Right lung (tissue), 5 donors: ENCODE measurements around the gene TBC1D1. TPM values are rescaled to one million over a fixed set of nuclear protein-coding genes. Genes with fewer than 3 reads are reported as not detected.
A peak's percentile ranks its signal among the peaks of the same experiment; 100 is the strongest.

Source experiments
- DNase-seq, 2 donors: peaks; one replicate each; pipeline ENCODE4 v3.0.0-alpha.2; 2013
- polyA plus RNA-seq, 5 donors: library from polyadenylated mRNA; unstranded; fragments of 120-200 nt; gene quantifications; one replicate each; pipeline versions ENCODE4 v1.2.1 to v1.2.3, GENCODE V29; 2013; ENCODE audit warnings: inconsistent platforms in 1 of 5, low replicate concordance in 1 of 5; ENCODE audit not compliant: insufficient read length in 5 of 5, insufficient read depth in 1 of 5

TBC1D1 gene
- polyA plus RNA-seq, 5 donors = 61.0 to 70.7 (median 67.7) TPM

DNA sequence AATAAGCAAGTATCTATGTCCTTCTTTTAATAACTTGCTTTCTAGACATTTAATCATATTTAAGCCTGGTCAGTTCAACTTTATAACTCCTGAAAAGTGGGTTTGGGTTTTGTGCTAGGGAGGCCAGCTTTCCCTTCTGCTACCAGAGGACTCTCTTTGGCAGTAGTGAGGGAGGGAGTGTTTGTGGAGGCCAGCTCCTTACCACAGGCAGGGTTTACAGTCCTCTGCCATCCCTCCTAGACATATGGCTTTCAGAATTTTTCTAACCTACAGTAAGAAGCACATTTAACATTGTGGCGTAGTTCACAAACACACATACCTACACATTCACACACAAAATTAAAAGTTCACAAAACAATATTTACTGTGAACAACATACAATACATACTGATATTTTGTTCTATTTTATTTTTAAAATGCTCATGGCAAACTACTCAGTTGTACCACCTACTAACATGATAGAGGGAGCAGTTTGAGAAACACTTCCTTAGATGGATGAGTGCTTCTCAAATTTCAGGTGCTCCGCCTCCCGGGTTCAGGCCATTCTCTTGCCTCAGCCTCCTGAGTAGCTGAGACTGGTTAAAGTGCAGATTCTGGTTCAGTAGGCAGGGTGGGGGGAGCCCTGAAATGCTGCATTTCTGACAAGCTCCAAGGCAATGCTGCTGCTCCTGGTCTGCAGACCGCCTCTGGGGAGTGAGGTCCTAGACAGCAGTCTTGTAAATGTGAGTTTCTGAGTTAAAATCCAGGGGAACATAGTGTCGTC is 156.0 kb downstream of the TBC1D1 start:
- no peak for DNase-seq

DNA sequence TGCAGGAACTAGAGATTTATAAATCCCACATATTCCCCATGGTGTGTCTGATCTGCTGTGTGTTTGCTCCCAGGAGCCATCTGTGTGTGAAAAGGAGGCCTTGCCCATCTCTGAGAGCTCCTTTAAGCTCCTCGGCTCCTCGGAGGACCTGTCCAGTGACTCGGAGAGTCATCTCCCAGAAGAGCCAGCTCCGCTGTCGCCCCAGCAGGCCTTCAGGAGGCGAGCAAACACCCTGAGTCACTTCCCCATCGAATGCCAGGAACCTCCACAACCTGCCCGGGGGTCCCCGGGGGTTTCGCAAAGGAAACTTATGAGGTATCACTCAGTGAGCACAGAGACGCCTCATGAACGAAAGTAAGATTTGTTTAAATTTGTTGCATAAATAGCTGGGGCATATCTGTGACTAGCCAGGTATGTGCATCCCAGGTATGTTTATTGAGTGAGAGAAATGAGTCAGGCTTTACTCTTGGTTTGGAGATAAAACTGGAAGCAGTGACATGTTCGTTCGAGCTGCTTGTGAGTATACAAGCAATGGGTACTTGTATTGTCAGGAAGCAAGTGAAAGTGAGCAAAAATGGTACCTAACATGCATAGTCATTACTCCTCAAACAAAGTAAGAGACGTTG is 158.8 kb downstream of the TBC1D1 start:
- no peak for DNase-seq

DNA sequence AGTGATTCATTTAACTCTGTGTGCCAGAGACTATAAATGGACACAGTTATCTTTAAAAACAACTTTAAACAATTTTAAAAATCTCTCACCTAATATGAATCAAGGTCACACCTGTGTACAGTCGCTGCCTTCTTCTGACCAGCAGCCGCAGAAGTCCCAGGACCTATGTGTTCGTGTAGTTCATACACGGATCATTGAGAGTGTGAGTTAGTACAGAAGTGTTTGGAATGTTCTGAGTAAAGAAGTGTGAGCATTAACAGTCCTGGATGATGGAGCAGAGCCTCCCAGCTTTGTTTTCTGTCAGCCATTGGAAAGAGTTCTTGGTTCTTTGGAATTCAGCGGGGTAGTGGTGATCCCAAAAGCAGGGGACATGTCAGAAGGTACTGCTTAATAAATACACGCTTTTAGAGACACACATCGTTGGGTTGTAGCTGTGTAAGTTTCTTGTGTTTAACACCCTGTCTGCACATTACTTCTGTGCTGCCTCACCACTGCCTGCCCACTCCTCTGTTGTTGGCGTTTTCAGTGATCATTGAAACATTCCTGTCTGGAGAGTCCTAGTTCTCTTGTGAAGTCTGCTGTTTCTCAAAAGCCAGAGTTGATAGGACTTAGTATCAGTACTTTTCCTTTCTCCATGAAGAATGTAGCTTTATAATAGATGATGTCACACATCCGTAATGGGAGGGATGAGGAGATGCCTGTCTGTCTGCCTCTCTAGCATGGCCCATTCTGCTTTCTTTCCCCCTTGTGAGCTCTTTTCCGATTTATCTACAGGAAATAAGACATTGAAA is 159.9 kb downstream of the TBC1D1 start:
- no peak for DNase-seq

DNA sequence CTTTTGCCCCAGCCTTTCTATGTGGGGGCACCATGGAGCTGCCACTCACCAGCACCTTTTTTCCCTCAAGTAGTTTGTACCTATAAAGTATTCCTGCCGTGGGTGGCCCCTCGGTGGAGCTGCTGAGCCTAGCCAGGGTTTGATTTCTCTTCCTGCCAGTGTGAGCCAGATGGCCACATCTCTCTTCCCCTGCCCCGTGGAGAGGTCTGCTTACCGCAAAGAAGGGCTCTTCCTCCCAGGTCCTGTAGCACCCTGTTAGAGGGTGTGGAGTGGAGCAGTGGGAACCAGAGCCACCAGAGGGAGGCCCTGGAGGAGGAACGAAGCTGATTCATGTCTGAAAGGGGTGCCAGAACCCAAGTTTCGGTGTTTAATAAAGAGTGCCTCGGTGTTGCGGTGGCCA is 164.7 kb downstream of the TBC1D1 start:
- DNase-seq = no peak

DNA sequence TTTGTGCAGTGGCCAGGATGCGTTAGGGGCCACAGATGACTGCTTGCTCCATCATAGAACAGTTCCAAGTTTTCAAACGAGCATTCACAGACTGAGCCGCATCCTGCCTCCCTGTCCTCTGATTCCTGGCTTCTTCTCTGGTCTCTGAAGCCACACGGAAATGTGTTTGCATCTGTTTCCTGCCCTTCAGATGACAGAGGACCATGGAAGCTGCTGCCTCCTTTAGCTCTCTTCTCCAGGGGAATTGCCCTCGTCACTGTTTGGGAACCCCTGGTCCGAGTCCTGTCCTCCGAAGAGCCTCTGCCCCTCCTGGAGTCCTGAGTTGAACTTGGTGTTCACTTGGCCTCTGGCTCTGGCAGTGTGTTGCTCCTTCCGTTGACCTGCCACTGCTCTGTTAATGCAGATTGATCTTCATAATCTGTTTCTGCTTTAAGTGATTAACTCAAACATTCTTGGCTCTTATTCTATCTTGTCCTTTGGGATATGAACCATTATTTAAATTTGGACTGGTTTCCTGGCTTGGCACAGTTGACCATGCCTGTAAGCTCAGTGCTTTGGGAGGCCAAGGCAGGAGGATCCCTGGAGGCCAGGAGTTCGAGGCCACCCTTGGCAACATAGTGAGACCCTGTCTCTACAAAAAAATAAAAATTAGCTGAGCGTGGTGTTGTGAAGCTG is 165.3 kb downstream of the TBC1D1 start:
- peak in 1 of 2 donors; percentile 22 for DNase-seq

DNA sequence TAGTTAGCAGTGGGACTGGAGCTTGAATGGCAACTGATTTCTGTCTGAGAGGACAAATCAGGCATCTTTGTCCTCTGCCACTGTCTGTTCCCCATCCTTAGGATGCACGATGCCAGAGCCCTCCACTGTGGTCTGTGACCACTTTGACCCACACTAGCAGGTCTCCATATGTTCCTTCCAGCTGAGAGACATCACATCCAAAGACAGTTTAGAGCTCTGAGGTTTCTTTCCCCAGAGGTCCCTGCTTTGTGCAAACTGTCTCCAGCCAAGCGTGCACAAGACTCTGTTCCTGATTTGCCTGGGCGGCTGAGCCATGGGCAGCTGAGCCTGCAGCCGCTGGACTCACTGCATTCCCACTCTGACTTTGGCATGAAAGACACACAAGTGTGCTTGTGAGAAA is 167.3 kb downstream of the TBC1D1 start:
- DNase-seq = no peak

DNA sequence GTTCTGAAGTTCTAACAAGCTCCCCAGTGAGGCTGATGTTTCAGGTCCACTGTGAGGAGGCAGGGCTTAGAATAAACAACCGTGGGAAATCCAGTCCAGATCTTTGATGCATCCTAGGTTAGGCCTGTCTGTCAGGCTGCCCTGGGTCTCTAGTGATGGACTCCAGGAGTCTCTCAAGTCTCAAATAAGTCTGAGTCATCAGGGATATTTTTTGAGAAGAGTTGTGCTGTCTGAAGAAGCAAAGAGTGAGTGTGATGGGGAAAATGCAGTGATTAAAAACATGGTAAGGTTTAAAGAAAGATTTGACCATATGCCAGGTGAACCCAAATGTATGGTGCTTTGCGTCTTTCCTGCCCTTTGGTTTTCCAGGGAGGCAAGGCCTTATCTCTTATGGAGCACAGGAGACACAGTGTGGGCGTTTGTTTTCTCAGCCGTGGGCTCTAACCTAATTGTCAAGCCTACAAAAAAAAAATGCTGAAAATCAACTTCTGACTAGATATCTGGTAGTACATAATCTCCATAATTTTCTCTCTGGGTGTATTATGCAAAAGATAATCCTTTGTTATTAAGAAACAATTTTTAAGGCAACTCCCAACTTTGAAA is 170.0 kb downstream of the TBC1D1 start:
- DNase-seq = no peak

DNA sequence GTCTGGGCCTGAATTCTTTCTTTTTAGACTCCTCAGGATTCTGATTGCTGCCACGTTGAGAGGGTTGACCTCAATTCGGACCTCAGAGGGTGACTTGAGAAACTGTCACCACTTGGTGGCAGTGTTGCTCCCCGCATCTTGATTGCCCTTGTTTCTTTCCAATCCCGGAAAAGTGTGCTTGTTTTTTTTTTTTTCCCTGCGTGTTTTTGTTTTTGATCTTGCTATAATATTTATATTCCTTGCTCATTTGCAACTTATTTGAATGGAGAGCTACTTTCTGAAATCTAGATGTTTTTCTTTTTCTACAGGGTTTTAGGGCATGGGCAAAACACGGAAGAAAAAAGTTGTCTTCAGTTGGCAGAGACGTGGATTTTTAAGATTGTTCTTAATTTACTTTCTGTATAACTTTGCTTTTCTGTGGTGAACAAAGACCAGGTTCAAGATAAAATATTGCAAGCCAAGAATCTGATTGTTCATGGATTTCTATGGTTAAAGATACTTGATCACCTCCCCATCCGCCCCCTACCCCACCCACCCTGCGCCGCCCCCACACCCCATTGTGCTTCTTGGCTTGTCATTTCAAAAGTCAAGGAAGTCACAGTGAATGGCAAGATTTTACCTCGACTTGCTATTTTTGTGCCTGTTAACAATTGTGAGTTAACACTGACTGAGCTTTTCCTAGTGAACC is 171.3 kb downstream of the TBC1D1 start:
- peak; percentile 67 to 83 for DNase-seq

DNA sequence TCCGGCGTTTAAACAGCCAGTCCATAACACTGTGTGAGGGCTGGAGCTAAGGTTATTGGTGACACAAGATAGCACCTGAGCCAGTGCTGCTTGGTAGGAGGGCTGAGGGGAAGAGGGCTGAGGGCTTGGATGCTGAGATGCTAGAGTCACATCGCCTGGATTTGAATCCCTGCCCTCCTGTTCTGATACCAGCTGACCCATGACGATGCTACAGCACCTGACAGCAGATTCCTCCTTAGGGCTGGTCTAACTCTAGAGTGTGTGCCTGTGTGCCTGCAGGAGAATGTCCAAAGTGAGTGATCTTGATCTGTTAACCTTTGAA is 171.9 kb downstream of the TBC1D1 start:
- no peak for DNase-seq

DNA sequence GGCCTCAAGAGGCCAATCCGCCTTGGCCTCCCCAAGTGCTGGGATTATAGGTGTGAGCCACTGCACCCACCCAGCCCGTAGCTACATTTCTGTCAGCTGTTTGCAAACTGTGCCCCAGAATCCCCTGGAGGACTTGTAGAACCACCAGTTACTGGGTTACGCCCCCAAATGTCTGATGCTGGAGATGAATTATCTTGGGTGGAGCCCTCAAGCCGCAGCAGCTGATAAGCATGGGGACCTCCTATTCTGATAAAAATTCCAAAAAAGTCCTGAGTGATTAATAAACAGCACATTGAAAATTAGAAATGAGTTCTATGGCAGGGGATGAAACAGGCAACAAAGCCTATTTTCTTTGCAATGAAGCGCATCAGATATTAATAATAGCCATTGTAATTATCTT is 174.3 kb downstream of the TBC1D1 start:
- no peak for DNase-seq

DNA sequence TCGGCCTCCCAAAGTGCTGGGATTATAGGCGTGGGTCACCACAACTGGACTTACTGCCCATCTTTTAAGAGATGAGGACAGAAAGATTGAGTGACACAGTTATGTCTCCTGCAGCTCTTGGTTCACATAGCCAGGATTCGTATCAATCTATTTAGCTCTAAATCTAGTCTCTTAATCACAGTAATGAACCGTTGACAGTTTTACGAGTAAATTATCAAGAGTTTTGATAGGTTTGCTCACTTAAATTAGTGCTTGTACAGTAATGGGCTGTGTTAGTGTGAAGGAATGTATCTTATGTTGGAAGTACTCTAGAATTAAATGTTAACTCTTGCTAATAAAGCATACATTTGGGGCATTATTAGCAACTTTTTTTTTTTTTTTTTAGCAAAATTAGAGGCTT is 175.0 kb downstream of the TBC1D1 start:
- DNase-seq = no peak

DNA sequence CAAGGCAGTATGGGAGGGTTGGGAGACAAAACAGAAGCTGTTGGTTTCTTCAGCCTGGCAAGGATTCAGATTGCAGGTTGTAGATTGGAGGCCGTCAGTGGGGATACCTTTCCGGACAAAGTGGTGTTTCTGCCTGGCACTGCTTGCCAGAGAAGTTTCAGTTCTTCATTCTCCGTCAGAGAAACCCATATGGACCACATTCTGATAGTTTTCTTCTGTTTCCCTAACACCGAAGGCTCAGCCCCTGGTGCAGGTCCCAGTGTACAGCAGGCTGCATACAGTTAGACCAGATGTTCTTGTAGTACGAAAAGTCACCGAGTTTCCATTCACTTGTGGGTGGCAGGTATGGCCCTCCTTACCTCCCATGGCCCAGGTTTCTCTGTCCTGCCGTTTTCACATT is 176.6 kb downstream of the TBC1D1 start:
- no peak for DNase-seq

DNA sequence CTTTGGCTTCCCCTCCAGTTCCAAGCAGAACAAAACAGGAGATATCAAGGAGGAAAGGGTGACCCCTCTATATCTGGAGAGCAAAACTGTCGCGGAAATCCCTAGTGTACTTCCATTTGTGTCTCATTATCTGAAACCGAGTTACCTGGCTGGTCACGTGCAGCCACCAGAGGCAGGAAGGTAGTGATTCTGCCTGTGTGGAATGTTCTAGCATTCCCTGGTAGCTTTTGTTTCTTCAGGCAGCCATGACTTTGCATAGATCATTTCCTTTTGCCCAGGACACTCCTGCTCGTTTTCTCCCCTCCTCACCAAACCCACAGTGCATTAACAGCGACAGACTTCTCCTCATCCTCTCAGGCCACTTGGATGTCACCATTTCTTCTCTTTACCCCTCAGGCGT is 177.2 kb downstream of the TBC1D1 start:
- DNase-seq = no peak

DNA sequence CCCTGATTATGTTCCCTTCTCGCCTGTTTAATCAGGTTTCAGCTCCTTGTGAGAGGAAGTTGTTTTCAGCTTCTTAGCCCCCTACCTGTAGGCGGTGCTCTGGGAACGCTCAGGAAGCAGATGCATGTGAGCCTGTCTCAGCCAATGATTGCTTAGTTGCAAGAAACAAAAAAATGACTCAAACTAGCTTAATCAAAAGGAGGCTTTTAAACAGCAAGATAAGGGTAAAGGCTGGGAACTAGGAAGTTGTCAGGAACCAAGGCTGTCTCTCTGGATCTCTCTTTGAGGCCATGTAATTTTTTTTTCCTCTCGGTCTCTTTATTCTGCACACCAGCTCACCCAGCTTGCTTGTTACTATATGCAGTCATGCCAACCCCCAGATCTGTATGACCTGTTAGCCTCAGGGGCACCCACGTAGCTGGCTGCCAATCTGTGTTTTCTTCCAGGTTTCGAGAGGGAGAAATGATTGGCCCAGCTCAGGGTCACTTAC is 178.4 kb downstream of the TBC1D1 start:
- DNase-seq = peak in 1 of 2 donors; percentile 58

DNA sequence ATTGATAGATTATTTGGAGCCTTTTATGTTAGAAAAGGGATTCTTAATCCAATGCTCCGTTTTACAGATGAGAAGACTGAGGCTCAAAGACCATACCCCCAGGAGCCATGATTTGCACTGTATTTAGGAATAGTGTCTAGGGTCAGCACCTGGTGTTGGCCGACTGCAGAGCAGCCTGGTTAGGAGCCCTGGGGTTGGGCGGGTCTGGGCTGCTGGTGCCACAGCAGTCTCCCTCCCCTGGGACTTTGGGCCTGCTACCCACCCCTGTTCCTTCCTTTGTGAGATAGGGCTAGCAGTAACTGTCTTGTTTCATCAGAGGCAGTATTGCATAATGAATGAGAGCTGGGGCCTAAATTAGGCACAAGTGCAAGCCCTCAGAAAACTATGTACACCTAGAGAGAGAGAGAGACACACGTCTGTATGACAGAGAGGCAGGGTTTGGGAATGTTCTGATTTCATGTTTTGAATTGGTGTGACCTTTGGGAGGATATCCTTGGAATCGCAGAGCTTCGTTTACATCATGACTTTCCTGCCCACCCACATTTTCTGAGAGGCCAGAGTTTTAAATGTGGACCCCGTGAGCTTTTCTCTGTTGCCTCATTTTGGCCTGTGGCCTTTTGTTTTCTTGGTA is 181.0 kb downstream of the TBC1D1 start:
- DNase-seq = no peak

DNA sequence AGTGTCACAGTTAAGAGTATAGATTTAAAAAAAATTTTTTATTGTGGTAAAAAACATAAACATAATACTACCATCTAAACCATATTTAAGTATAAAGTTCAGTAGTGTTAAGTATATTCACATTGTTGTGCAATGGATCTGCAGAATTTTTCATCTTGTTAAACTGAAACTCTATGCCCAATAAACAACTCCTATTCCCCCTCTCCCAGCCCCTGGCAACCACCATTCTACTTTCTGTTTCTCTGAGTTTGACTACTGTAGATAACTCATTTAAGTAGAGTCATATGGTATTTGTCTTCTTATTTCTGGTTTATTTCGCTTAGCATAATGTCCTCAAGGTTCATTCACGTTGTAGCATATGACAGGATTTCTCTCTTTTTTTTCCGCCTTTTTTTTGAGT is 181.7 kb downstream of the TBC1D1 start:
- DNase-seq = no peak

DNA sequence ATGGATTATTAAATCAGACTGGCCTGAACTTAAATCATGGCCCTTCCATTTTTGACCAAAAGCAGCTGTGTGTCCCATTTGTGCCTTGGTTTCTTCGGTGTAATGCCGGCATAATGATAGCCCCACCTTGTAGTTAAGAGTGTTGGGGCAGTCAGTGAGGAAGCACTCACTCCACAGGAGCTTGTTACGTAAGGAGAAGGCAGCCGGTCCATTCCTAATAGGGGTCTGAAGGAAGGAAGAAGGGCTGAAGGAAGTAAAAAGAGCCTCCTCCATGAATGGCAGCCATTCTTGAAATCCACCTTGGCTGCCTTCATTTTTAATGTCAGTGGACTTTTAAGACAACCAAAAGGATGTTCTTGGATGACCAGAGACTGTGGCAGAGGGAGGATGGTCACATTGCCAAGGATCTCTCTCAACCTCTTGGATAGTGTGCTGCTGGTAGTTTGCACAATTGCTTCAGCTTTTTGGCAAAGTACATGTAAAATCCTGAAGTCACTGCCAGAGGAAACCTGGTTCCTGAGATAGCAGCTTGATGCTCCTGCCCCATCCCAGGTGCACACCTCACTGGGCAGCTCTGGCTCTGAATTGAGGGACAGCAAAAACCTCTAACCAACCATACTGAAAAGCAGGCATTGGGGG is 182.8 kb downstream of the TBC1D1 start:
- no peak for DNase-seq

DNA sequence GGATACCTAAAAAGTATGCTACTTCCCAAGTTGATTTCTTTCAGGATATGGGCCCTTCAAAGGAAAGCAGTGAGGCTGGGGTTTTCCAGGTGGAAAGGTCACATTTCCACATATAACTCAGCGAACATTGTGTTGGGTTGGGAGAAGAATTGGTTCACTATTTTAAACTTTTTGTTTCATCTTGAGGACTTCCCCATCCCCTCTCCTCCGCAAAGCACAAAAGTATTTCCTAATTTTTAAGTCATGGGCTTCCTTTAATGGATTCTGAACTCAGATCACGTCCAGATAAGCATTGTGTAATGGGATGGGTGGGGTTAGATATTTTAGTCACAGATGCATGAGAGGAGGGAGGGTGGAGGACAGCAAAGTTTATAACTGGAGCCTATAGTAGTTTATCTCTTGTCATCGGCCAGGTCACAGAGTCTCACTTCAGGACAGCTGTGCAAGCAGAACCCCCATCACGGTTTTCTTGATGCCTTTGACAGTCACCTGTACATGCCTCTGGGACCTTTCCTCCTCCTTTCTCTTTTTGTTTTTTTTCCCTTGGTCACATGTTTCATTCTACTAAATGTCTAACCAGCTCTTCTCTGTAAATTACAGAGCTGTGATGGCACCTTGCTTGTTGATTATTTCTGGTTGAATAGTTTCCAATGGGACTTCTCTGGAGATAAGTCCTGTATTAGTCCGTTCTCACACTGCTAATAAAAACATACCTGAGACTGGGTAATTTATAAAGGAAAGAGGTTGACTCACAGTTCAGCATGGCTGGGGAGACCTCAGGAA is 184.7 kb downstream of the TBC1D1 start:
- no peak for DNase-seq

DNA sequence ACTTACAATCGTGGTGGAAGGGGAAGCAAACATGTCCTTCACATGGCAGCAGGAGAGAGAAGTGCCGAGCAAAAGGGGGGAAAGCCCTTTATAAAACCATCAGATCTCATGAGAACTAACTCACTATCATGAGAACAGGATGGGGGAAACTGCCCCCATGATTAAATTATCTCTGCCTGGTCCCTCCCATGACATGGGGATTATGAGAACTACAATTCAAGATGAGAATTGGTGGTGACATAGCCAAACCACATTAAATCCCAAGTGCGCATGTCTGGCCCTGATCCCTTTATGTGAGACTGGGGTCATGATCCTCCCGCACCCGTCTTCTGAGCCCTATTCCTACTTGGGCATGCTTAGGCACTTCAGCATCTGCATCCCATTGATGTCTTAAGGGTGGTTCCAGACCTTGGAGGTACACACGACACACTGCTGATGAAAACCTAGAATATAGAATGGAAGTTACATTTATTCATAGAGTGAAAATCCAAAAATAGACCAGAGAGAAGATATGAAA is 185.3 kb downstream of the TBC1D1 start:
- DNase-seq = no peak
